Neural cell (in vitro differentiated cells): ENCODE results near the gene CAMK2D. TPM values are rescaled to one million over a fixed set of nuclear protein-coding genes. Genes with fewer than 3 reads are reported as not detected.

Experiments used
- H2AFZ ChIP-seq: fragments of 200-600, 300-800 bp; sonication (generic), shearing (Covaris generic); 2 replicates; pipeline ENCODE4 v1.6.0; 2014; ENCODE audit warnings: low read depth, mild to moderate bottlenecking, antibody characterized with exemption, low read length, moderate library complexity
- H3F3A ChIP-seq: fragments of 200-600 bp; shearing (Covaris generic); 2 replicates; pipeline ENCODE4 v1.6.1; 2016; ENCODE audit warnings: mild to moderate bottlenecking, moderate library complexity, mixed read lengths, antibody characterized with exemption, low read length; ENCODE audit not compliant: insufficient read depth, poor library complexity, severe bottlenecking
- H3K27ac ChIP-seq: fragments of 200-600, 300-800 bp; sonication (generic), shearing (Covaris generic); 2 replicates; pipeline ENCODE4 v1.5.1; 2014; ENCODE audit warnings: mild to moderate bottlenecking, low read length, moderate library complexity
- H3K27me3 ChIP-seq: fragments of 300-800, 200-600 bp; sonication (generic), shearing (Covaris generic); 2 replicates; pipeline ENCODE4 v1.6.0; 2014; ENCODE audit warnings: mild to moderate bottlenecking, low read depth, low read length, moderate library complexity; ENCODE audit not compliant: insufficient read depth
- H3K36me3 ChIP-seq: fragments of 300-800, 200-600 bp; sonication (generic), shearing (Covaris generic); 2 replicates; pipeline ENCODE4 v1.5.1; 2014; ENCODE audit warnings: mild to moderate bottlenecking, antibody characterized with exemption, low read length, moderate library complexity; ENCODE audit not compliant: insufficient read depth
- H3K4me2 ChIP-seq: fragments of 300-800, 200-600 bp; sonication (generic), shearing (Covaris generic); 2 replicates; pipeline ENCODE4 v1.6.0; 2014; ENCODE audit warnings: mild to moderate bottlenecking, low read length
- H3K4me3 ChIP-seq: fragments of 300-800, 200-600 bp; sonication (generic), shearing (Covaris generic); 2 replicates; pipeline ENCODE4 v1.5.1; 2014; ENCODE audit warnings: mild to moderate bottlenecking, low read length, moderate library complexity
- H3K79me2 ChIP-seq: fragments of 200-600 bp; shearing (Covaris generic); replicated peaks from 2 replicates; pipeline ENCODE4 v1.6.0; 2014; ENCODE audit warnings: mild to moderate bottlenecking, low read length, moderate library complexity; ENCODE audit not compliant: insufficient read depth
- H3K9ac ChIP-seq: fragments of 300-800, 200-600 bp; sonication (generic), shearing (Covaris generic); 2 replicates; pipeline ENCODE4 v1.6.1; 2016; ENCODE audit warnings: mild to moderate bottlenecking, low read length, mixed read lengths
- H3K9me2 ChIP-seq: fragments of 200-600 bp; shearing (Covaris generic); 2 replicates; pipeline ENCODE4 v1.6.1; 2016; ENCODE audit warnings: mild to moderate bottlenecking, low read length, mixed read lengths; ENCODE audit not compliant: insufficient read depth
- H3K9me3 ChIP-seq: fragments of 200-600, 300-800 bp; sonication (generic), shearing (Covaris generic); 2 replicates; pipeline ENCODE4 v1.6.1; 2016; ENCODE audit warnings: mild to moderate bottlenecking, mixed run types, low read length, moderate library complexity, mixed read lengths
- H4K20me1 ChIP-seq: fragments of 200-600 bp; shearing (Covaris generic); 2 replicates; pipeline ENCODE4 v1.6.1; 2016; ENCODE audit warnings: mild to moderate bottlenecking, mixed run types; ENCODE audit not compliant: insufficient read depth
- CTCF ChIP-seq: fragments of 450-650 bp; IDR thresholded peaks from 2 replicates; pipeline ENCODE4 v1.5.1; 2014; ENCODE audit warnings: antibody characterized with exemption, mild to moderate bottlenecking, moderate library complexity; ENCODE audit not compliant: poor library complexity, severe bottlenecking
- EP300 ChIP-seq: fragments of 450-650 bp; conservative IDR thresholded peaks from 2 replicates; pipeline ENCODE4 v1.6.1; 2014; ENCODE audit warnings: antibody characterized with exemption, mild to moderate bottlenecking, moderate library complexity; ENCODE audit not compliant: poor library complexity, severe bottlenecking
- EZH2 ChIP-seq: fragments of 200-600, 300-800 bp; shearing (Covaris generic), sonication (generic); IDR thresholded peaks from 2 replicates; pipeline ENCODE4 v1.6.1; 2014; ENCODE audit warnings: antibody characterized with exemption, low read length, borderline replicate concordance, mild to moderate bottlenecking; ENCODE audit not compliant: insufficient read depth, poor library complexity, severe bottlenecking
- MXI1 ChIP-seq: fragments of 450-650 bp; conservative IDR thresholded peaks from 2 replicates; pipeline ENCODE4 v1.6.1; 2014; ENCODE audit warnings: antibody characterized with exemption, mild to moderate bottlenecking; ENCODE audit not compliant: poor library complexity, severe bottlenecking
- POLR2AphosphoS5 ChIP-seq: IDR thresholded peaks from 2 replicates; pipeline ENCODE4 v1.6.1; 2012
- RAD21 ChIP-seq: fragments of 450-650 bp; conservative IDR thresholded peaks from 2 replicates; pipeline ENCODE4 v1.6.1; 2014; ENCODE audit warnings: antibody characterized with exemption, mild to moderate bottlenecking, moderate library complexity
- REST ChIP-seq: IDR thresholded peaks from 2 replicates; pipeline ENCODE4 v1.6.1; 2012; ENCODE audit warnings: borderline replicate concordance
- SMC3 ChIP-seq: fragments of 450-650 bp; conservative IDR thresholded peaks from 2 replicates; pipeline ENCODE4 v1.6.1; 2014; ENCODE audit warnings: antibody characterized with exemption, mild to moderate bottlenecking, moderate library complexity; ENCODE audit not compliant: poor library complexity
- TAF1 ChIP-seq: IDR thresholded peaks from 2 replicates; pipeline ENCODE4 v1.6.1; 2012; ENCODE audit warnings: low read depth
- polyA plus RNA-seq: library from polyadenylated mRNA; depleted of rRNA; stranded (reverse); fragments of >200 nt; gene quantifications from 2 replicates; pipeline ENCODE4 v1.2.3, GENCODE V29; 2014

CAMK2D gene
- polyA plus RNA-seq, 1 donor from 2014 or later: 27.1 TPM

GRCh38 chr4:113525521-113525920 lies 236.0 kb downstream of the CAMK2D start:
- Histone ChIP-seq H3K27me3 (no peaks in the 10 kb centered on the region), H3K9me2 (no peaks in the 10 kb centered on the region), H3K9ac (no peak overlapping the region), H3K9me3 (no peaks in the 10 kb centered on the region), H3K79me2 (no peaks in the 10 kb centered on the region), H2AFZ (no peak overlapping the region), H3K36me3 (no peaks in the 10 kb centered on the region), H3F3A (no peaks in the 10 kb centered on the region), H4K20me1 (no peaks in the 10 kb centered on the region), H3K4me2 (no peak overlapping the region), H3K27ac (no peak overlapping the region), H3K4me3 (no peak overlapping the region)
- TF ChIP-seq EP300 (no peak), REST (no peak), POLR2AphosphoS5 (no peak), TAF1 (no peak), EZH2 (no peak), SMC3 (no peak), RAD21 (no peak), MXI1 (no peak), CTCF (no peak)

- Histone ChIP-seq H3K9me3 (no peaks in the 10 kb centered on the region), H3K9me2 (no peaks in the 10 kb centered on the region), H3K27ac (no peak overlapping the region), H3K9ac (no peak overlapping the region), H3K36me3 (no peaks in the 10 kb centered on the region), H3K4me2 (no peak overlapping the region), H2AFZ (no peak overlapping the region), H3F3A (no peaks in the 10 kb centered on the region), H3K4me3 (no peak overlapping the region), H4K20me1 (no peaks in the 10 kb centered on the region), H3K79me2 (no peaks in the 10 kb centered on the region), H3K27me3 (no peaks in the 10 kb centered on the region)
- TF ChIP-seq POLR2AphosphoS5 (no peak), MXI1 (no peak), TAF1 (no peak), SMC3 (no peak)
These were observed 236.9 kb downstream of the CAMK2D start for GRCh38 chr4:113524505-113525186.
